ENCODE measurements around the gene COX10.

DNA sequence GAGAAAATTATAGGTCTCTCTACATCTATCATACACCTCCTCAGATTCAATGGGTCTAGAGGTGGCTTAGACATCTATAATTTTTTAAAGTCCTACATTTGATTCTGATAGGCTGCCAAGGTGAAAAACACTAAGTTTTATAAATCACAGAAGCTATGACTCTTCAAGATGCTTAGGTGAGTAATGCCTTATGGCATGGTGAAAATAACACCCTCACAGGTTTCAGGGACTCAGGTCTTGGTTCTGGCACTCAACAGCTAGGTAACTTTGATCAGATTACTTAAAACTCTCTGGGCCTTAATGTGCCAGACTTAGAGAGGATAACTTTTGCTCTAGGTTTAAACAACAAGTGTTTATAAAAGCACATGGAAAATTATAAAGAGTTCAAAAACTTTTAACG lies 2.0 kb upstream of the COX10 start:
- TF ChIP-seq, protein P1, sequence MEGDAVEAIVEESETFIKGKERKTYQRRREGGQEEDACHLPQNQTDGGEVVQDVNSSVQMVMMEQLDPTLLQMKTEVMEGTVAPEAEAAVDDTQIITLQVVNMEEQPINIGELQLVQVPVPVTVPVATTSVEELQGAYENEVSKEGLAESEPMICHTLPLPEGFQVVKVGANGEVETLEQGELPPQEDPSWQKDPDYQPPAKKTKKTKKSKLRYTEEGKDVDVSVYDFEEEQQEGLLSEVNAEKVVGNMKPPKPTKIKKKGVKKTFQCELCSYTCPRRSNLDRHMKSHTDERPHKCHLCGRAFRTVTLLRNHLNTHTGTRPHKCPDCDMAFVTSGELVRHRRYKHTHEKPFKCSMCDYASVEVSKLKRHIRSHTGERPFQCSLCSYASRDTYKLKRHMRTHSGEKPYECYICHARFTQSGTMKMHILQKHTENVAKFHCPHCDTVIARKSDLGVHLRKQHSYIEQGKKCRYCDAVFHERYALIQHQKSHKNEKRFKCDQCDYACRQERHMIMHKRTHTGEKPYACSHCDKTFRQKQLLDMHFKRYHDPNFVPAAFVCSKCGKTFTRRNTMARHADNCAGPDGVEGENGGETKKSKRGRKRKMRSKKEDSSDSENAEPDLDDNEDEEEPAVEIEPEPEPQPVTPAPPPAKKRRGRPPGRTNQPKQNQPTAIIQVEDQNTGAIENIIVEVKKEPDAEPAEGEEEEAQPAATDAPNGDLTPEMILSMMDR (IDR thresholded peaks at IDR 0.05; ENCODE audit: low read depth, low read length) = no peak
- no peak for TF ChIP-seq EZH2phosphoT487 (IDR thresholded peaks at IDR 0.05; ENCODE audit: low read depth)

Measured in OCI-LY3 (cell line).